GM19463 (cell line): ENCODE data around the gene ZCCHC14.
"Not testable (repeated sequence)": the region's sequence is repeated elsewhere in the genome, so short reads cannot be mapped to it uniquely, and the experiment has no call there.

Experiments used
- ATAC-seq: cut with Tn5 transposase; IDR thresholded peaks from one replicate; pipeline ENCODE4 v1.9.1; 2021; ENCODE audit warnings: mild to moderate bottlenecking, moderate library complexity; ENCODE audit not compliant: unreplicated experiment

ZCCHC14 gene

DNA sequence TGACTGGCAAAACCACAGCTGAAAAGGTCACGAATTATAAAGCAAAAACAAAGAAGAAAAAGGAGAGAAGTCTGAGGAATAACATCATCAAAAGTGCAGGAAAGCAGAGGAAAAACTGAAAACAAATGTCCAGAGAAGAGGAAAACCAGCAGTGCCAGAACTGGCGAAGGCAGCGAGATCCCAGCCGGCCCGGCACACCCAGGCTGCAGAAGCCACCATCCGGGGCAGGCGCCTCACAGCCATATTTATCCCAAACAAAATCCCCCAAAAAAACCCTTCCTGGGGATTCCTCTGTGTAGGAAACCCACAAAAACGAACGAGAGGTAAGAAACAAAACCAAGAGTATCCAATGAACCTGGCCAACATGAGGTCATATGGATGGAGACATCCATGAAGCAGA, 10.6 kb downstream of the ZCCHC14 start:
- ATAC-seq: no peak

- not testable (repeated sequence) for ATAC-seq
These were observed 11.1 kb downstream of the ZCCHC14 start for GRCh38 chr16:87481711-87482110.

DNA sequence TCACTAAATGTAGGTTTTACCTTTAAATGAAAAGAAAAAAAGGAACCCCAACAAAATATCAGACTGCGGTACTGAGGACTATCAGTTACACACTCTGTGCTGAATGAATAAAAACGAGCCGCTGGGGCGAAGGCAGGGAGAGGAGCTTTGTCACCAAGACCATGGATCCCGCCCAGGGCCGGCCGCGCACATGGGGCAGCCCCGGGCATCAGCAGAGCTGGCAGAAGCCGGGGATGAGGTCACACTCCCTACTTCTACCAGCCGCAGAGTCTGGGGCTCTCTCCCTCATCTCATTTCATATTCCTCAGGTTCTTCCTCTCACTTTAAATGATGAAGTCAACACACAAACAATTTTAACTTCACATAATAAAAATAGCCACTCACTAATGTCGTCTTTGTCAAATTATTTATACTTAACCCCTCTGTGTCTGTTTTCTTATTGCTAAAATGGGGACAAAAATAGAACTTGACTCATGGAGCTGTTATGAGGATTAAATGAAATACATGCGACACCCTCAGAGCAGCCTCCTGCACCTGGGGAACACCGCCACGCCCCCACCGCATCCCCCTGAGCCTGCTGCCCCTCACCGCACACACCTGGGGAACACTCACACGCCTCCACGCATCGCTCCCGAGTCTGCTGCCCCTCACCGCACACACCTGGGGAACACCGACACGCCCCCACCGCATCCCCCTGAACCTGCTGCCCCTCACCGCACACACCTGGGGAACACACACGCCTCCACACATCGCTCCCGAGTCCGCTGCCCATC, 15.4 kb downstream of the ZCCHC14 start:
- ATAC-seq: not testable (repeated sequence)

DNA sequence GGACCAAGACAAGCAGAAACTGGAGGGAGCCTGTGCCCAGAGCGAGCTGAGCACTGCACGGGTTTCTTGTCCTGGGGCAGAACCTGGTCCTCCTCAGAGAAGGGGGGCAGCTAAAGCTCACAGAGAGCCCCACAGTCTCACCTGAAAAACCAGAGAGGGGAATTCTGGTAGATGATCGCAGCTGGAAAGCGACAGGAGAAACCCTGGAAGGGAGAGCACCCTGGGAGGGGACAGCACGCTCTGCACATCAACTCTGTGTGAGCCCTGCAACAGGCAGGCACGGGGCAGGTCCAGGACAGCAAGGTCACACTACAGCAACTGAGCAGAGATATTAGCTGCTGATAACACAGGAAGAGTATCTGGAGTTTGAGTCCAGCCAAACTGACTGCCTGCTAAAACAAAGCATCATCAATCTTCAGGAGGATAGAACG, 18.2 kb downstream of the ZCCHC14 start:
- ATAC-seq: no peak

DNA sequence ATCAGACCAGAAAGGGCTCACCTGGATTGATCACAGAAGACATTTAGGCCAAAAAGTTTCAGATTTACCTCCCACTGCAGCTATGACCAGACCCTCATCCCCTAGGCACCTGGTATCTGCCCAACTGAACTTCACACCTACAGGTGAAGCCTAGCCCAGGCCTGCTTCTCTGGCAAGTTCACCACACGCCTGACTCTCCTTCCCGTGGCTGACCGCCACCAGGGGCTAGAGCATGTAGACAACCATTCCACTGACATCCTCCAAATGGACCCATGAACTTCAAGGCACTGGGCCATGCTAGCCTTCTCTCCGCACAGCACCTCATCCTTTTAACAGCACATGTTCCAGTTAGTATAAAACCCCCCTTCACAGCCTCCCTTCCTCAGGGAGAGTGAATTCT, 18.8 kb downstream of the ZCCHC14 start:
- ATAC-seq: no peak

DNA sequence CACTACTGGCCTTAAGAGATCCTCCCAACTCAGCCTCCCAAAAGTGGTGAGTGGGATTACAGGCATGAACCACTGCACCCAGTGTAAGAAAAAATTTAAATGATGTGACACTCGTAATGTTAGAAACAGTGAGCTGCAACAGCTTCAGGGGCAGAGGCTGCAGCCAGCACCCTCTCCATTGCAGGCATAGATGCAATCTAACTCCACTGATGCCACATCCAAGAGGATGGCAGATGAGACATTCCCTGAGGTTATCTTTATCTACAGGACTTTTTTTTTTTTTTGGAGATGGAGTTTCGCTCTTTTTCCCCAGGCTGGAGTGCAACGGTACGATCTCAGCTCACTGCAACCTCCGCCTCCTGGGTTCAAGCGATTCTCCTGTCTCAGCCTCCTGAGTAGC, 19.9 kb downstream of the ZCCHC14 start:
- ATAC-seq: no peak

GRCh38 chr16:87472142-87472778, 20.6 kb downstream of the ZCCHC14 start:
- ATAC-seq: no peak

DNA sequence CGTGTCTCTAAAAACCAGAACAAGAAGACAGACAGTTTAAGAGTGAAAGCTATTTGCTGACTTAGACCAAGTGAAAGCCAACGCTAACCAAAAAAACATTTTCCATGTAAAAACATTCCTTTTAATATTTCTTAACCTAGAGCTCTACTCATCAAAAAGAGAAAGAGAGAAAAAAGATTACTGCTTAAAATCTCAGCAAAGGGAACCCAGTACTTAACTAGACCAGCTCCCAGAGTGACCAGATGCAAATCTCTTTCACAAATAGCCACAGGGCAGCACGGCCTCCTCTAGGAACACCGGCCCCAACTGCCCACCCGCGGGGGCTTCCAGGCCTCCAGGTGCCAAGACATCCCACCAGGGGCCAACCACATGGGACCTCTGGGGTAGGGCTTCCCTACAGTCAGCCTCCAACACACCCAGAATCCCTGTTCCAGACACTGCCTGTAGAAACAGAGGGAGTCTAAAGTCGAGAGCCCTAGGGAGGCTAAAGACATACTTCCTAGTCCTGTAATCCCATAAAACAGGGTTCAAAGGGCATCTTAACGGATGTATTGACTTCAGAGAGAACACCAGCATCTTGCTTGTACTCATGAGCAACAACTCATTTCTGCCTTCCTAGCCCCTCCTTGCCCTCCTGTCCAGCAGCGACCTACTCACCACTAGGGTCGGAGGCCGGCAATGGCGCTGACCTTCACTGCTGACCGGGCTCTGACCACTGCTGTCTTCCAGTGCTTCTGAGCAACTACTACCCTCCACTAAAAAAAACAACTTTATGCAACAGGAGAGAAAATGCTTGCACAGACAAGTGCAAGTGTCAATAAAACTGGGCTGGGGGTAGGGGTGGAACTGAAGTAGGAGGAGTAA, 21.3 kb downstream of the ZCCHC14 start:
- ATAC-seq: no peak

GRCh38 chr16:87470332-87470731, 22.5 kb downstream of the ZCCHC14 start:
- ATAC-seq: no peak

DNA sequence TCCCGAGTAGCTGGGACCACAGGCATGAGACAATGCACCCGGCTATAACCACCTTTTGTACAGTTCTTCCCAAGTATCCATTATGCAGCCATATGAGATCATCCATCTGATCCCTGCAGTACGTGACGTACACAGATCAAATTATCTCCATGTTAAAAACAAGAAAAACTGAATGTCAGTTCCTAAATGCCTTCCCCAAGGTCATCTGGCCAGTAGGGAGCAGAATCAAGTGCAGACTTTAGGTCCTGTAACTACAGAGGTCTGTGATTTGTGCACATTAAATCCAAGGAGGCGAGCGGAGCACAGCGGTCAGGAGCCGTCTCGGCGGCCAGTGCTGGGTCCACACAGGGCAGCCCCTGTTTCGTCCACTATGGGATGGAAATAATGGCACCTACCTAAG, 23.7 kb downstream of the ZCCHC14 start:
- ATAC-seq: no peak

DNA sequence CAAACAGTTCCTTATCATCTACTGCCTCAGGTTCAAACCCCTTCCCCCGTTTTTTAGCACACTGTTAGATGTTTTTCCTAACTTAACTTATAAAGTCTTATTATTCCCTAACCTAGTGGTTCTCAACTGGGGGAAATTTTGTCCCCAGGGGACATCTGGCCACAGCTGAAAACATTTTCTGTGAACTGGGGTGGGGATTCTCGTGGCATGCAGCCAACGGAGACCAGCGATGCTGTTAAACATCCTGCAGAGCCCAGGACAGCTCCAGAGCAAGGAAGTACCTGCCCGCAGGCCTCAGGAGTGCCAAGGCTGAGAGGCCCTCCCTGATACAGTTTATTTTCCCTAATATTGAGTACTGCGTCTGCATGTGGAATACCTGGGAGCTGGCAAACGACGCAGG, 24.3 kb downstream of the ZCCHC14 start:
- ATAC-seq: no peak

GRCh38 chr16:87466975-87467501, 25.8 kb downstream of the ZCCHC14 start:
- ATAC-seq: no peak

- no peak for ATAC-seq
These were observed 26.9 kb downstream of the ZCCHC14 start for GRCh38 chr16:87465879-87466278.

DNA sequence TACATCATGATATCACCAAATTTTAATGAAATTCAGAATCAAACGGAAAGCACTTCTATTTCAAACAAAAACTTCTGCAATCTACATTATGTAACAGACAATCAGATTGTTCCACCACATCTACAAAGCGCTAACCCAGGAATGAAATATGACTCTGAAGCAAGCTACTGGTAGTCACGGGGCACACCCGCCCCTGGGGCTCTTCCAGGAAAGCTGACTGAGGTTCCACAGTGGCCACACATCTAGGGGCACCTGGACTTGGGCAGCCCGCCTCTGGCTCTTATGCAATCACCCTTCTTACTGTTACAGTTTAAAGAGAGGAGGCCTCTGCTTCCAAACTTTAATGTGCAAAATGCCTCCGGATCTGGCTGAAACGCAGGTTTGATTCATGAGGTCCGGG, 27.5 kb downstream of the ZCCHC14 start:
- ATAC-seq: no peak

DNA sequence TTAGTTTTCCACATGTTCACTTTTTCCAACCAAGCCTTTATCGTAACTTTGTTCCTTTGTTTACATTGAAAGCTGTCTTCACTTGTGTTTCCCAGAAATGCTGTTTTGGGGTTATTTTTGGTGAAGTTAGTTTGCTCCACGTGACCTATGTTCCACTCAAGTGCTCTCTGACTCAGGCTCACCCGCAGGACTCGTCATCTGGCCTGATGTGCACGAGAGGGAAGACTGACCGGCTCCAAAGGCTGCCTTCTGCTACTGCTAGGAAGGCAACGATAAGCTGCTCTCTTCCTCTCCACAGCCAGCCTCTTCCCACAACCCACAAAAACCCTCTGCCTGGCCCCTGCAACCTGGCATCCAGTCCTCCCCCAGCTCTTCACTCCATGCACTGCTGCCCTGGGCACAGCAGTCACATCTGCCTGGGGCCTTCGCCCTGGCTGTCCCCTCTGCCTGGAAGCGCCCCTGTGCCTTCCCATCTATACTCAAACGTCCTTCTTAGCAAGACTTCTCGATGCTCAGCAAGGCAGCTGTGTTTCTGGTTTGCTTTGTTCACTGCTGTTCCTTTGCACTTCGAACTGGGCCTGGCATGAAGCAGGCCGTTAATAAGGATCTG, 28.0 kb downstream of the ZCCHC14 start:
- peak; percentile 63 for ATAC-seq

DNA sequence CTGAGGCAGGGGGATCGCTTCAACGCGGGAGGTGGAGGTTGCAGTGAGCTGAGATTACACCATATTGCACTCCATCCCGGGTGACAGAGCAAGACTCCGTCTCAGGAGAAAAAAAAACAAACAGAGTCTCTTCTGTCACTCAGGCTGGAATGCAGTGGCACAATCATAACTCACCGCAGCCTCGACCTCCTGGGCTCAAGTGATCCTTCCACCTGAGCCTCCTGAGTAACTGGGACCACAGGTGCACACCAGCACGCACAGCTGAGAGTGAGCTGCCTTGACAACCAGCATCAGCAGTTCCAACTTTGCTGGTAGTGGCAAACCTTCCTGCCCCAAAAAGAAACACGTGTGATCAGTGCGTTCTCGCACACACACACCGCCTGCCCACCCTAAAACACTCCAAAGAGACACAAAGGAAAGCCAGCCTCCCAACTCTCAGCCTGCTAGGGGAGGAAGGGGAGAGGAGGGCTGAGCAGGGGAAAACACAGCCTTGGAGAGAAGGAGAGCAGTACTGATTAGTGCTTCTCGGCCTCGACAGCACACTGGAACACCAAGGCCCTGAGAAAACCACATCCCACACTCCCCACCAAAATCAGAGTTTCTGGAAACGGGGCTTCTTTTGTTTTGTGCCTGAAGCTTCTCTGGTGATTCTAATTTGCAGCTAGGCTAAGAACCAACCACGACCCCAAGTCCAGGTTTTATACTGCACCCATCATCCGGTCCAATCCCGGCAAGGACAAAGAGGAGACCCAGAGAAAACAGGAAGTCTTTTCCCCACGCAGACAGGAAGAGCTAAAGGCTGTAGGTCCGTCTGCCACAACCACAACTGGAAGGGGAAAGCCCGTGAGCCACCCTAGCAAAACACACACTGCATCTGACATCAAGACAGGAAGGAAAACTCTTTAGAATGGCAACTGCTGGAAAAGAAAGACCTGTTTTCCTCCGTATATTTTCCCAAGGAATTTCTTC, 28.8 kb downstream of the ZCCHC14 start:
- ATAC-seq: peak; percentile 77

- ATAC-seq: no peak
These were observed 31.3 kb downstream of the ZCCHC14 start for GRCh38 chr16:87461466-87461991.

DNA sequence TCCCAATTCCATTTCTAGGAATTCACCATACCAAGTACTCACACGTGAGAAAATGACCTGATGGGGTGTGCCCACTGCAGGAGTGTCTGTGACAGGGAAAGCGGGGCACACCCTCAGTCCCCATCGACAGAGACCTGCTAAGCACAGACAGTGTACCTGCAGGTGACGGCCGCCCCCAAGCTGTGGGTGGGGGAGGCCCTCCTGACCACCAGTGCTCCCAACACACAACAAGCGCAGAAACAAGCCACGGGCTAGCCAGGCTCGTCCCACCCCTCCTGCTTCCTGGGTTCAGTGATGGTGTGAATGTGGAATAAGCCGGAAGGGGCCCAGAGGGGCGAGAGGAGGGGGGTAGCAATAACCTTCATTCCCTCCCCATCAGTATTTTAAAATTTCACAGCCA, 31.9 kb downstream of the ZCCHC14 start:
- no peak for ATAC-seq

DNA sequence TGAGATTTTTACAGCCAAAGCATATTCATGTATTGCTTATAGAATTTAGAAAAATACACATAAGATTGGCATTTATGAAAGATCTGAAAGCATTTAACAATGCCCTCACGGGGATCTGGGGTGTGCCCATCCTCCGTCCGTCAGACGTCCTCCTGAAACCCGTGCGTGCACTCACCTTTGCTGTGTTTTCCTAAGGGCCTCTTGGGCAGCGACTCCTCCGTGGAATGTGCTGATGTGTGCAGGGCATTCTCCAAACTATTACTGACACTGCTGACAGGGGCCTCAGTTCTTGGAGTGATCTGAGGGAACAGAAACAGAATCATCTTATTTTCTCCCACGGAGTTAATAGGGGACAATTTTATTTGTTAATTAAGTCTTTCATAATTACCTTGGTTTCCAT, 33.0 kb downstream of the ZCCHC14 start:
- ATAC-seq: no peak

DNA sequence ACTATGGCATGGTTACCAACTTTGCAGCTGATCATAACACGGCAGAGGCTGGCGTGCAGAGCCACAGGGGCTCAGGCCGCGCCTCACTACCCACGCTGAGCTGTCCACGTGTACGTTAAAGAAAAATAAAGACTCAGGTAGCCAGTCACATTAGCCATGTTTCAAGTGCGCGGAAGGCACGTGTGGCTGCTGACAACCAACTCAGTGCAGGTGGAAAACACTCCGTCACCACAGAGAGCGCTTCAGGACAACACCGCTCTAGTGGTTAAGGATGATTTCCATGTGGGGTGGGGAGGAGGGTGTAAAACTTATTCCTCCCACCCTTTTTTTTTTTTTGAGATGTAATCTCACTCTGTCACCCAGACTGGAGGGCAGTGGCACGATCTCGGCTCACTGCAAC, 33.8 kb downstream of the ZCCHC14 start:
- no peak for ATAC-seq
